ENCODE data around the gene PPP4C. TPM values are rescaled to one million over a fixed set of nuclear protein-coding genes. Genes with fewer than 3 reads are reported as not detected.
"Not testable (repeated sequence)": the region's sequence is repeated elsewhere in the genome, so short reads cannot be mapped to it uniquely, and the experiment has no call there.

PPP4C gene
- polyA plus RNA-seq, 4 donors = 84.6 to 114 (median 105) TPM

DNA sequence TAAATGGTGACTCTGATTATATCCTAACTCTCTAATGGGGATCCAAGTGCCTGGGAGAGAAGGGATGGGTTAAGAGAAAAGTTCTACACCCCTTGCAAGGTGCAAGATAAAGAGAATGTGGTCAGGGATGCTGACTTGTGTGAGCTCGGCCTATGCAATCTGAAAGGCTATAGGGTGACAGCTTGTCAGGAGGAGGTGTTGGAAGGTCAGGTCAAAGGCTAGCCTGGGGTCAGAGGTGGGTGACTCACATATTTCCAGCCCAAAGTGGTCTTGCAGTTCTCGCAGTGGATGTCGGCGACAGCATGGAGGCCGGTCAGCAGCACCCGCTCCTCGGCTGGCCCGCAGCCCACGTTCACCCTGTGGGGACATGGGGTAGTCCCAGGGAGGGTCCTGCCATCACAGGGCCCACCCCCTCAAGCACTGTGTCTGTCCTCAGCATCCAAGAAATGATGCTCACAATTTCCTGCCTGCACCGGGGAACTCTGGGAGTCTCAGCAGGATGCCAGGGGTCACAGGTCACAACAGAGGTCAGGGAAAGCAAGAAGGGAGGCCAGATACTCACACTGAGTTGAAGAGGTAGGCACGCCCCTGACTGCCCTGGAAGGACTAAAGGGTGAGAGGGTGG, 18.9 kb downstream of the PPP4C start:
- DNase-seq (ENCODE audit: low read depth in 4 of 4, low spot score in 2 of 4) = no peak

DNA sequence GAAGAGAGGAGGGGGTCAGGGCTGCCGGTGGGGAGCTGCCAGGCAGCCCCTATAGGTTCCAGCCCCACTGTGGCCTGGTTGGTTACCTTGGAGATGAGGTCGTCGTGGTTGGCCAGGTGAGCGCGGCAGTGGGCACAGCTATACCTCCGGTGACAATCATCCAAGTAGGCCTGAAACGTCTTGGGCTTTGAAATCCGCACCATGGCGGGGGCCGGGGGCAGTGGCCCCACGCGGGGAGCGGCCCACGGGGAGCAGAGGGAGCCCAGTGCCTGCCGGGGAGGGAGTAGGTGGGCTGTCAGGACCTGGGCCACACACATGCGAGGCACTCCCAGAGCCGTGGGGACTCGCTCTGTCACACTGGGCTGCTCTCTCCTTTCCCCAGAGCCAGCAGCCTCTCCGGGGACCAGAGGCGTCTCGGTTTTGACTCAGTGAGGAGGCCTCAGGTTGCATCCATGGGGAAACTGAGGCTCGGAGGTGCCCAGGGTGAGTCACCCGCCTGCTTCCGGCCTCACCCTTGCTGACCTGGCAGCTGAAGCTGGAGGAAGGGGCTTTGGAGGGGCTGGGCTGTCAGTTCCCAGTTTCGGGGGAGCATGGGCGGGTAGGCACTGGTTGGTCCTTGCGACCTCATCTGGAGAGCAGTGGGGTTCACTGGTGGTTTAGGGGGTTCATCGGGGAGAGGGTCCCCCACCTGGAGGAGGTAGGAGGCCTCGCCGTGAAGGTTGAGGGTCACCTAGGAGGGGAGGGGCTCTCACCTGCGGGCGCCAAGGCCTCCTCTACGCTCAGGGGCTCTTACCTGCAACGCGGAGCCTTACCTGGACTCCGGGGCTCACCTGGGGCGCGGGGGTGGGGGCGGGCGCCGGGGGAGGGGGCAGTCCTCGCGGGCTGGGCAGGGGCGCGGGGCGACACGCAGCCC, 19.6 kb downstream of the PPP4C start:
- no peak for DNase-seq (ENCODE audit: low read depth in 4 of 4, low spot score in 2 of 4)

DNA sequence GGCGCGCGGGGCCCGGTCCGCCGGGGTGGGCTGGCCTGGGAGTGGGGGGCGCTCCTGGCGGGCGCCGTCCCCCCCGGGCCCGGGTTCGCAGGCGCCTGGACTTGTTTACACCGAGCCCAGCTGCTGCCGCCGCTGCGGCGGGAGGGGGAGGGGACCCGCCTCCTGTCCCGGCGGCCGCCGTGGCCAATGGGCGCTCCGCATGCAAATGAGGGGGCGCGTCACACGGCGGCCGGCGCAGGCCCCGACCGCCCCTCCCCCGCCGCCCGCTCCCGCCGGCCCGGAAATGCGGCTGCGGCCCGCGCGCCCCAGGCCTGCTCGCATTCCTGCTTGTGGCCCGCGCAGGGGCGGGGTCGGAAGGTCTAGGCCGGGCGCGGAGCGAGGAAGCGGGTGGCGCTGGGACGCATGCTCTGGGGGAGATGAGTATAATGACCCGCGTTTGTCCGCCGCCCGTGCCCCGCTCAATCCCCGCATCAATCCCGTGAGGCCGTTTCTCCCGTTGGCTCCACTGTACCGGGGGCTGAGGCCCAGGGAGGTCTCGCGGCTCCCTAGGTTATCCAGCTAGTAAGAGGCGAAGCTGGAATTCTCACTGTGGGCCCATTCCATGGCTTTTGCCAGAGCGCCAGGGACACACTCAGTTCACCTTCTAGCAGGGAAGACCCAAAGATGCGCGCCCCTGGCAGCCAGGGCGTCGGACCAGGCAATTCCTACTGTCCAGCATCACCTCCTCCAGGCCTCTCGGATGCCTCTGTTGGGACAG, 20.5 kb downstream of the PPP4C start, which contains the start of gene YPEL3:
TSS of gene YPEL3 (minus strand) at position 109 of the 757 bp plus-strand sequence. CDS start 731 bp downstream, outside the sequence.
- peak in 3 of 4 donors; percentile 68 to 82 (median 69) for DNase-seq (ENCODE audit: low read depth in 4 of 4, low spot score in 2 of 4)

DNA sequence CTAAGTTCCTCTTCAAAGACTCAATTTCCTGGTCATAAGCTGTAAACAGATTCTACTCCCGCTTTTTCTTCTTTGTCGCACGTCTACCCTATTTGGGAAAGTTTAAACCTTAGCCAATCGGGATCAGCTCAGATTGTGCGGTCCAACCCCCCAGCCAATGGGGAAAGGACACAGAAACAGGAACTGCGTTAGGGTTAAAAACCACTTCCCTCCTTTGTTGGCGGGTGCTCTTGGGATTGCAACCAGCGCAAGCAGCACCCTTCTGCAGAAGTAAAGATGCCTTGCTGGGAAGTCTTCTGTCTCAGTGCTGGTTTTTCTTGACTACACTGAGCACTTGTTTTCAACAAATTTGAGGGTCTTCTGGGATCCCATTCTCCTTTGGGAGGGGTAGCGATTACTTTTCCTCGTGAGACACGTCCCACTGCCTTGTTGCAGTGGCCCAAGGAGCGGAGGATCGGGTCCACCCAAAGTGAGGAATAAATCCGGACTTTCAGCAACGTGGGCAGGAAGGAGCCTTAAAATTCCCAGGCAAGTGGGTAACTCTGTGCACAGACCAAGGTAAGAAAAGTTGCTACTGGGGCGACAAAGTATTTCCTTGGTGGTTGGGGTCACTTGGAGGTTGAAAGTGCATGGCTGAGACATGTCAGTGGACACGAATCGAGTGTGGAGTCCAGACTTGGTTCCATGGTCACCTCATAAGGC, 21.2 kb downstream of the PPP4C start:
- DNase-seq (ENCODE audit: low read depth in 4 of 4, low spot score in 2 of 4) = no peak

DNA sequence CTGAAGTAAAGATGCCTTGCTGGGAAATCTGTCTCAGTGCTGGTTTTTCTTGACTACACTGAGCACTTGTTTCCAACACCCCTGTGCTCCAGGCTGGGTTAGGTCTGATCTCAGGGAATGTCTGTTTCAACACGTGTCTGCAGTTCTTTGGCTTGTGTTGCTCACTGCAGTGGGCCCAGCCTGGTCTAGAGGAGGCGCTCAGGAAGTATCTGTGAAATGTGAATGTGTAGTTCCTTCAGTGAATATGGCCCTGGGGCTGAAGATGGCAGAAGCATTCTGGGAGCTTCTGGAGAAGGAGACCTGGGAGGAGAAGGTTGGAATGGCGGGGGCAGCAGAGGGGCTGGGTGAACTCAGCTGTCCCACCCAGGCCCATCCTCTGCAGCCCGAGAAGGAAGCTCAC, 28.3 kb downstream of the PPP4C start:
- no peak for DNase-seq (ENCODE audit: low read depth in 4 of 4, low spot score in 2 of 4)

DNA sequence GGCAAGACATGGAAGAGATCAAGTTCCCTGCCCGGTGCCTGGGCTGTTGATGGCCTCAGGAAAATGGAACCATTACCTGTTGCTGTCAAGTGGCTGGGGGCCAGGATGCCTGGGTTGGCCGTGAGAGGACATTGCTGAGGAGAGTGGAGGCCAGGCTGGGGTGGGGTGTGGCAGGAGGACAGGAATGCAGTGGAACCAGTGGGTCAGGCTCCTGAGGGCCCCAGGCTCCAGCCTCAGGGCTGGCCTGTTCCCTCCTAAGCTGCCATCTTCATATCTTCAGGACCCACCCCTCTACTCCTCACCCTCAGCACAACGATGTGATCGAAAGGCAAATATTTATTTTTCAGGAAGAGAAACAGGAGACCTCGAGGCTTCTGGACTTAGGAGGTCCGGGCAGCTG, 28.7 kb downstream of the PPP4C start:
- no peak for DNase-seq (ENCODE audit: low read depth in 4 of 4, low spot score in 2 of 4)

DNA sequence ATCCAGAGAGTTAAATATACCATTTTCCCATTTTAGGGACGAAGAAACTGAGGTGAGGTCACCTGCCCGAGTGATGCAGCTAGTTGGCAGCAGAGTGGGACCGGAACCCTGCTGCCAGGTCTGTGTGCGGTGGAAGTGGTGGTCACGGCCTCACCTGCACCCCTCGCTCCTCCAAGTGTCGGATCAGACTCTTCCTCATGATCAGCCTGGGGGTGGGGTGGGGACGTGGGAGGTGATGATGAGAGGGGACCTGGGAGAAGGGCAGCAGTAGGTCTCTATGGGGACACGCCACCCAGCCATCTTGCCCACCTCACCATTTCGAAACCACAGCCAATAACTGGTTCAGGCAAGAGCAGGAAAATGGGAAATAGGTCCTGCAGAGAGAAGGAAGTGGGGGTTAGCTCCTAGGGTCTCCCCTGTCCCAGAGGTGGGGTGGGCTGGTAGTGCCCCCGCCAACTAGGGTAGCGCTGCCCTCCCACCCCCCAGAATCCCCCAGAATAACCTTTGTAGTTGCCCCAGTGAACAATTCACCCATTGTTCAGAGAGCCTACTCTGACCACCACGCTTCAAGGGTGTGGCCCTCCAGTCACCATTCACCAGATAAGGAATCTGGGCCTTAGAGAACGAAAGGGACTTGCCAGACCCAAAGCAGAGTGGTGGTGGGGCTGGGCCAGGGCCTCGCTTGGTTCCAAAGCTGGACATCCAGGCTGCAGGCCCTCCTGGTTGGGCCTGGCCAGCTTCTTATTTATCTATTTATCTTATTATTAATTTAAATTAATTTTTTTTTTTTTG, 32.5 kb downstream of the PPP4C start:
- no peak for DNase-seq (ENCODE audit: low read depth in 4 of 4, low spot score in 2 of 4)

DNA sequence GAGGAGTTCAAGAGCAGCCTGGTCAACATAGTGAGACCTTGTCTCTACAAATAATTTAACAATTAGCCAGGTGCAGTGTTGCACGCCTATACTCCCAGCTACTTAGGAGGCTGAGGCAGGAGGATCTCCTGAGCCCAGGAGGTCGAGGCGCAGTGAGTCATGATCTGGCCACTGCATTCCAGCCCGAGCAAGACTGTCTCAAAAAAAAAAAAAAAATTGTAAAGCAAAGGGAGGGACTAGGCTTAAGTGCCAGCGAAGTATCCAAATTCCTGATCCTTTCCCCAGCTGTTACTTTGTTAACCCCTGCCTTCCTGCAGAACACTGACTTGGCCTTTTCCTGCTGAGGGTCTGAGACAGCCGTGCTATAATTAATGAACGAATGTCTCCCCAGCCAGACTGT, 34.9 kb downstream of the PPP4C start:
- DNase-seq (ENCODE audit: low read depth in 4 of 4, low spot score in 2 of 4) = no peak

DNA sequence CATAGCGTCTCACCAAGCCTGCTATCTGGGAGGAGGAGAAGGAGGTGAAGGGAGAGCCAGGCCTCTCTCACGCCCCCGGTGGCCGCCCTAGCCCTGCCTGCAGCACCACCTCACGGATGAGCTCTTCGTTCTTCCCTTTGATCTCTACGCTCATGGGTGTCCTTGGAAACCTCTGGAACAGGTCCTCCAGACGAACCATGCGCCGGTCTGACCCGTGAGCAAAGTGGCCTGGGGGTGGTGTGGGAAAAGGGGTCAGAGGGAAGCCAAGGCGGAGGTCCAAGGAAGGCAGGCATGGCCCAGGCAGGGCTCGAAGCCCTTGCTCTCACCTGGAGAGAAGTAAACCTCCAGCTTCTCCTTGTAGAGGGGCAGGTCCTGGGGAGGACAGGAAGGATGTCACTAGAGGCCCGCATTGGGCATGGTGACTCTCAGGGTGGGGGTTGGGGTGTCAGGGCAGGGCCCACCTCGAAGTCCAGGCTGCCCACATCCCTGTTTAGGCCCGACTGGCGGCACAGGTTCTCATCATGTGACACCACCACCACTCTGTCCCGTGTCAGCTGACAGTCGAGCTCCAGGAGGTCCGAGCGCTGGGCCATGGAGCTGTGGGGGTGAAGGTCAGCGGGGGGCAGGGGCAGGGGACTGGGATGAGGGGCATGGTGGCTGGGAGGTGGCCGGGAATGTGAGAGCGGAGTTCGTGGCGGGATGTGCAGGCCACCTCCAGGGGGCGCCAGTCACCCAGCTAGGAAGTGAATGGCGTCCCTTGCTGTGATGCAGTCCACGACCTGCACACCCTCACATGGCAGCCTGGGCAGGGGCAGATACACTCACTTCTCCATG, 36.6 kb downstream of the PPP4C start:
- DNase-seq (ENCODE audit: low read depth in 4 of 4, low spot score in 2 of 4) = no peak

DNA sequence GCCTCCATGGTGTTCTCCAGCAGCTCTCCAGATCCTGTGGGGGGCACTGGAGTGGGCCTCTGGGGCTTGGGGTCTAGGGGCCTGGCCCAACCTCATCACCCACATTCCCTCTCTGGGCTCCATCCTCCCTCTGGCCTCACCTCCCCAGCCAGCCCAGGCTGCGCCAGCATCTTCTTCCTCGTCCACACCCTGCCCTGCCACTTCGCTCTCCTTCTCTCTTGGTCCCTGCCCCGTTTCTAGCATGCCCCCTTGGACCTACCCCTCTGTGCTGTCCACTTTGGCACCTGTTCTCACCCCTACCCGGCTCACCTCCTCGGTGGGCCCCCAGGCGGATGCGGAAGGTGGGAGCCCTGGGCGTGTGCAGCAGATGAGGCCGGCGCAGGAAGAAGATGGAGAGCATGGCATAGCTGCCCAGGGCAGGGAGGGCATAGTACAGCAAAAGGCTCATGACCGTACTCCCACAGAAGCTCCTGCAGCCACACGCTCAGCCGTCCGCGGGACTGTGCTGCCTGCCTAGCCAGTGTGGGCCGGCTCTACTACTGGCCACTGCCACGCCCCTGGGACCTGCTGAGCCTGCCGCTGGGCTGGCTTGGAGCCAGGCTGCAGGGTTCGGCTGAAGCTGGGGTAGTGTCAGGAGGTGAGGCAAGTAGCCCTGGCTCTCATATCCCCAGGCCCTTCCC, 37.4 kb downstream of the PPP4C start, which contains the start of gene GDPD3:
TSS of gene GDPD3 (minus strand) at position 507 of the 680 bp plus-strand sequence. CDS start at position 448, 59 bp downstream.
- no peak for DNase-seq (ENCODE audit: low read depth in 4 of 4, low spot score in 2 of 4)

DNA sequence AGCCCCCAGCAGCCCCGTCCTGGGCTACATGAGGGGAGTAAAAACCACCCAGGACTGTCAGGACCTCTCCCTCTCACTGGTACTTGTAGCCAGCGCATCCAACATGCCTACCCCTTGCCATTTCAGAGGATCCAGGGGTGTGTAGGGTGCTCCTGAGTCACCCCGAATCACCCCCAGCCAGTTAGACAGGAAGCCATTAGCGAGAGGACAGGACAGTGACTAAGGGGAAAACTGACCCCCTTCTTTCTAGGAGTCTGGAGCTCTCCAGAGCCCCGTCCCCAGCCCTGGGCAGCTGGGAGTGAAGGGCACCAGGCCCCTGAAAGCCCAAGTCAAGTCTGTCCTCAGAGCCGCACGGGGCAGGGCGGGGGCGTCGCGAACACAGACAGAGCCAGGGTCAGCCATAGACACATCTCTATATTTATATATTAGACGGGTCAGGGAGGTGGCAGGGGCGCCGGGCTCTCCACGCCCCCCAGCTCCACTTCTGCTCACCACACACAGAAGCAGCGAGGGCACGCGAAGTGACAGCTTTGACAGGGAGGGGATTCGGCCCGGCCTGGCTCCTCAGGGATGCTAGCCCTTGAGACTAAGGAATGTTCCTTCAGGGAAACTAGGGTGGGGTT, 38.0 kb downstream of the PPP4C start:
- no peak for DNase-seq (ENCODE audit: low read depth in 4 of 4, low spot score in 2 of 4)

DNA sequence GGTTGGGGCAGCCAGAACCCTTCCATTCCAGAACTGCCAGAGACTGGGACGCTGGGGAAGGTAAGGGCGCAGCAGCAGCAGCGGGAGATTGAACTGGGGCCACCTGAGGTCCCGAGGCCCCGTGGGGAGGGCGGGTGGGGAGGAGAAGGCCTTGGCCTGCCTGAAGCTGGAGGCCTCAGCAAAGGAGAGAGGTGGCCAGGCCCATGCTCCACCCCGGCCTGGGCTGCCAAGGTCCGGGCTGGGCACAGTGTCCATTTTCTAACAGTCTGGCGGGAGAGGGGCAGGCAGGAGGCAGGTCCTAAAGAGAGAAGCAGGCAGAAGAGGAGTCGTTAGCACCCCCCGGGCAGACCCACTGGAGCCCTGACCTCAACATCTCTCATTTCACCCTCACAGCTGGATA, 38.6 kb downstream of the PPP4C start:
- DNase-seq (ENCODE audit: low read depth in 4 of 4, low spot score in 2 of 4) = no peak

DNA sequence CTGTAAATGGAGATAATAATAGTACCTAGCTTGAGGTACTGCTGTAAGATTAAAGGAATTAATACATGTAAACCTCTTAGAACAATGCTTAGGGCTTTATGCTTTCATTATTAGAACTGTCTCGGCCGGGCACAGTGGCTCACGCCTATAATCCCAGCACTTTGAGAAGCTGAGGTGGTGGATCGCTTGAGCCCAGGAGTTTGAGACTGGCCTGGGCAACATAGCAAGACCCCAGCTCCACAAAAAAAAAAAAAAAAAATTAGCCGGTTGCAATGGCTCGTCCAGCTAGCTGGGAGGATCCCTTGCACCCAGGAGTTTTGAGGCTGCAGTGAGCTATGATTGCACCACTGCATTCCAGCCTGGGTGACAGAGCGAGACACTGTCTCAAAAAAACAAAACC, 39.0 kb downstream of the PPP4C start:
- not testable (repeated sequence) for DNase-seq (ENCODE audit: low read depth in 4 of 4, low spot score in 2 of 4)

DNA sequence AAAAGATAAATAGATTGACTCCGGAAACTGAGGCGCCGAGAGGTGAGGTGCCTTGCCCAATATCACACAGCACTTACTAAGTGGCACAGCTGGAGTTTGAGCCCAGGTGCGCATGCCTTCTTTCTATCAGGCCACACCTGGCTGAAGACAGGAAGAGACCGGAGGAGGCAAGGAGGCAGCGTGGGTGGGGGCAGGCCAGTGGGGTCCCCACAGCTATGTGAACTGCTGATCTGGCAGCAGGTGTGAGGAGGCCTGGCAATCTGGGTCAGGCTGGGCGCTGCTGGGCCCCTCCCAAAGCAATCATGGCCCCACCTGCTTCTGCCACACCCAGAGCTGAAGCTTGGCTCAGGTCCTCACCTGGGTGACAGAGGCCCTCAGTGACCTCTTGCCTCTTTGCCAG, 39.4 kb downstream of the PPP4C start:
- DNase-seq (ENCODE audit: low read depth in 4 of 4, low spot score in 2 of 4) = no peak

DNA sequence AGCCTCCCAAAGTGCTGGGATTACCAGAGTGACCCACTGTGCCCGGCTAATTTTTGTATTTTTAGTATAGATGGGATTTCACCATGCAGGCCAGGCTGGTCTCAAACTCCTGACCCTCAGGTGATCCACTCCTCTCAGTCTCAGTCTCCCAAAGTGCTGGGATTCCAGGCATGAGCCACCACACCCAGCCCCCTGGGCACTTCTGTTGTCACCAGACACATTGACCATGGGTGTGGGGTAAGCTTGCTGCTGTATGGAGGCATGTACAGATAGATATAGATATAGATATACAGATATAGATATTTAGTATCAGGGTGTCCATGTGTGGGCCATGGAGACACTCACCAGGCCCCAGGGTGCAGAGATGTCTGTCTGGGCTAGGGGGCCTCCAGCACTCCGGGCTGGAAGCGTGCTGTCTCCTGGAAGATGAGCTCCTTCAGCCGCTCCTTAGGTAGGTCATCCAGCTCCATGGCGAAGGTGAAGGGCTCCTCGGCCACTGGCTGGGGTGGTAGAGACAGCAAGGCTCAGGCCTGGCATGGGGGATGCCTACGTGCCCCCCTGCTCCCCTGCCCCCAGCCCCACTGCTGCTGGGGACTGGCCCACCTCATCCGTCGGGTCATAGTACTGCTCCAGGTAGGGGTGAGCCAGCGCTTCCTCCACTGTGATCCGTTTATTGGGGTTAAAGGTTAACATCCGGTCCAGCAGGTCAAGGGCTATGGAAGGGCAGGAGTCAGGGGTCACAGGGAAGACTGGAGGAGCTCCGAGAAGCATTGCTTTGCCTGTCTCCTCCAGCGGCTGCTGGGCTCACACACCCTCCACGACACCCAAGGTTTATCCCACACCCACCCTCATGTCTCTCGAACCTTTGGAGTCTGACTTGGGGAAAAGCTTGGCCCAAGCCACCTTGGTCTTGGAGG, 40.8 kb downstream of the PPP4C start:
- DNase-seq (ENCODE audit: low read depth in 4 of 4, low spot score in 2 of 4) = no peak

DNA sequence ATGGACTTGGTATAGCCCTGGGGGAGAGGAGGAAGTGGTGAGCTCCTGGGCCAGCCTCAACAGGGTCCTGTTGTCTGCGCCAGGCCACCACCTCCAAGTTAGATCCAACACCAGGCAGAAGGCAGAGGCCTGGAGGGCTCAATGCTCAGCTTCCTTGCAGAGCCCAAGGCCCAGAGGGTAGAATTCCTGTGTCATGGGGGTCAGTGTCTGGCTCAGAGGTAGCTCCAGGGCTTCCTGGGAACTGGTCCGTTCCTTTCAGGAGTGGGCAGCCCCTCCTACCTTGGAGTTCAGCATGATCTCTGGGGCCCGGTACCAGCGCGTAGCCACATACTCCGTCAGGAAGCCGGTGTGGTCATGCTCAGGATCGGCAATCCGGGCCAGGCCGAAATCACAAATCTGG, 42.0 kb downstream of the PPP4C start:
- no peak for DNase-seq (ENCODE audit: low read depth in 4 of 4, low spot score in 2 of 4)

DNA sequence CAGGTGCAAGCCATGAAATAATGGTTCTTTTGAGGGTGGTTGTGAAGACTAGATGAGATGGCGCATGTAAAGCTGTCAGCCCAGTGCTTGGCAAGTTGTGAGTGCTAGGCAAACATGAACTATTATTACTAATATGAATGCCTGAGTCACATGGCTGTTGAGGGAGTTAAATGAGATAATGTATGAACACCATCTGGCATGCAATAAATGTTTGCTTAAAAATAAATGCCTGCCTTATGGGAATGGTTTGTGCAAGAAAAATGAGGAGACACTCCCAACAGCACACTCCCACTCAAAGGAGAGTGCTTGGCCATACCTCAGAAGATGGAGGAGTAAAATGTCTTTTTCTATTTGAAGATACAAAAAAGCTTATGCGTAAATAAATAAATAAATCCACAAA, 43.6 kb downstream of the PPP4C start:
- no peak for DNase-seq (ENCODE audit: low read depth in 4 of 4, low spot score in 2 of 4)
